ENCODE measurements around the gene ACVRL1.

ACVRL1 gene

DNA sequence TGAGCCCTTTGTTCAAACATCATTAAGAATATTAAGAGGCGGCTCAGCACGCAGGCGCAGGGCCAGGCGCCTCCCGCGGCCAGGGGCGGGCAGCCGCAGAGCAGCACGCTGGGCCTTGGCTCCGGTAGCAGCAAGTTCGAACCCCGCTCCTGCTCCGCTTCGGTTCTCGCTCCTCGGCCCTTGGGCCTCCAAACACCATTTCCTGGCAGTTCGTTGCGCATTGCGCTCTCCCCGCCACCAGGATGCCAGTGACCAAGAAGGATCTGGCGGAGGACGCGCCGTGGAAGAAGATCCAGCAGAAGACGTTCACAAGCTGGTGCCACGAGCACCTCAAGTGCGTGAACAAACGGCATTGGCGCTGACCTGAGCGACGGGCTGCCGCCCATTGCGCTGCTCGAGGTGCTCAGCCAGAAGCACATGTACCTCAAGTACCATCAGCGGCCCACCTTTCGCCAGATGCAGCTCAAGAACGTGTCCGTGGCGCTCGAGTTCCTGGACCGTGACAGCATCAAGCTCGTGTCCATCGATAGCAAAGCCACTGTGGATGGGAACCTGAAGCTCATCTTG is 6.9 kb upstream of the ACVRL1 start:
- no peak for DNase-seq

- DNase-seq: no peak
Observed at GRCh38 chr12:51901121-51901817, 6.0 kb upstream of the ACVRL1 start.

DNA sequence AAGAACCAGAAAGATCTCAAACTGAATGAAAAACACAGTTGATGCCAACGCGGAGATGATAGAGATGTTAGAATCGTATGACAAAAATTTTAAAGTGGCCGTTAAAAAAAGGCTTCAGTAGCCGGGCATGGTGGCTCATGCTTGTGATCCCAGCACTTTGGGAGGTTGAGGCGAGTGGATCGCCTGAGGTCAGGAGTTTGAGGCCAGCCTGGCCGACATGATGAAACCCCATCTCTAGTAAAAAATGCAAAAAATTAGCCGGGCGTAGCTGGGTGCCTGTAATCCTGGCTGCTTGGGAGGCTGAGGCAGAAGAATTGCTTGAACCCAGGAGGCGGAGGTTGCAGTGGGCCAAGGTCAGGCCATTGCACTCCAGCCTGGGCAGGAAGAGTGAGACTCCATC is 5.4 kb upstream of the ACVRL1 start:
- no peak for DNase-seq

- DNase-seq: no peak
Observed at GRCh38 chr12:51904951-51905470, 2.3 kb upstream of the ACVRL1 start.

GRCh38 chr12:51905471-51906429 is 1.6 kb upstream of the ACVRL1 start:
- no peak for DNase-seq

DNA sequence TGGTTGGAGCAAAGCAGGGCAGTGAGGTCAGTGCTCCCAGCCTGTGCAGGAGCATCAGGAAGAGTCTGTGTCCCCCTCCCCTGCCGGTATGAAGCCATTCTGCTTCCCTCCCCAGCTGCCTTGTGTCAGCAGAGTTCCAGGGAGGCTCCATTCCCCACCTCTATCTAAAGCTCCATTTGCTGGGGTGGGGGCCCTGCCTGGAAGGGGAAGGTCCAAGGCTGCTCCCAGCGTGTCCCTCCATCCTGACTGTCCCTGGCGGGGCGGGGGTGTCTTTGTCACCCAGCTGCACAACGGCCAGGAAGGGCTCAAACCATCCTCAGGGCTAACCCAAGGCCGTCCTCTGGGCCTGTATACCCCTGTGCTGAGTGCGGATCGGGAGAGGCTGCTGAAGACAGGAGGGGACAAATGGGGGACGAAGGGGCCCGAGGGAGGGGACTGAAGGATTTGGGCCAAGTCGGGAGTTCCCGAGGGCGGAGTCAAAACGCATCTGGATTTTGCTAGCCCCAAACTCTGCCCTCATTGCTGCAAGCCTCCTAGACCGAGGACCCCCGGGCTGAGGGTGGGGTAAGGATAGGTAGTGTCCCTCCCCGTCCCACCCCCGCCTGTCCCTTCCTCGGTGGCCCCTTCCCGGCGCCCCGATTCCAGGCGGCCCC is 748 bp upstream of the ACVRL1 start:
- DNase-seq: no peak

GRCh38 chr12:51907856-51908425 is 637 bp downstream of the ACVRL1 start:
- DNase-seq: no peak

DNA sequence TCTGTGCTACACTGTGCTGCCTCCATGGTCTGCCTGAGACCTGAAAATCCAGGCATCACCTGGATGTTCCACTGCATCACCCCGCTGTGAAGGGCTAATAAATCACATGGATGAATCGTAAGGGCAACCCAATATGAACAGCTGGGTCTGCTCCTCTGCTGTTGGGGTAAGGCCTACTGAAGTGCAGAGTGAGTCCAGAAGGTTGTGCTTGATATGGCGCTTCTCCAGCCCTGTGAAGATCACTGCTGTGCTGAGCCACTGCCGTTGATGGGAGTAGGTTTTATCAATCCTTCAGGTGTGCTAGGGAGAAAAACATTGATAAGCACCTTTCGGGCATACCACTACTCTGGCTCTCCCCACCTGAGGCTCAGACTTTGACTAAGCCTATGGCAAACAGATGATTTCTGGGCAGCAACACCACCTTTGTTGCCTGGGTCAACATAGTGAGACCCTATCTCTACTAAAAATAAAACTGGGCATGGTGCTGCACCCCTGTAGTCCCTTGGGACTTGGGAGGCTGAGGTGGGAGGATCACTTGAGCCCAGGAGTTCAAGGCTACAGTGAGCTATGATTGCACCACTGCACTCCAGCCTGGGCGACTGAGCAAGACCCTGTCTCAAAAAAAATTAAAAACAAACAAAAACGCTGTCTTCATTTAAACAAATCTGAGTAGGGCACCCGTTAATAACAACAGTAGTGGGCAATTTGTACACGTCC is 1.7 kb downstream of the ACVRL1 start:
- DNase-seq: no peak

DNA sequence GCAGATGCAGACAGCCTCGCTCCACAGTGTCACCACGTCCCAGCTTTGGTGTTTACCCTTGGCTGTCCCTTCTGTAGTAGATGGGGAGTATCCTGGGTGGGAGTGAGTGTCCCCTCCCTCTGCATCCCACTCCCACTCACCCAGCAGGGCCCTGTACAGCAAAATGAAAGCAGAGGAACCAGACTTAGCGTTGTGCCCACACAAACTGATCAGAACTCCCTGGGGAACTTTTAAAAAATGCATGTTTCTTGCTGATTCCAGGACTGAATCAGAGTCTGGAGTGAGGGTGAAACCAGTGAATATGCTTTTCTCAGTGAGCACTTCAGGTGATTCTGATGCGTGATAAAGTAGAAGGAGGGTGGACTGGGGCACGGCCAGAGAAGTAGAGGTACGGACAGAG is 2.9 kb downstream of the ACVRL1 start:
- no peak for DNase-seq

DNA sequence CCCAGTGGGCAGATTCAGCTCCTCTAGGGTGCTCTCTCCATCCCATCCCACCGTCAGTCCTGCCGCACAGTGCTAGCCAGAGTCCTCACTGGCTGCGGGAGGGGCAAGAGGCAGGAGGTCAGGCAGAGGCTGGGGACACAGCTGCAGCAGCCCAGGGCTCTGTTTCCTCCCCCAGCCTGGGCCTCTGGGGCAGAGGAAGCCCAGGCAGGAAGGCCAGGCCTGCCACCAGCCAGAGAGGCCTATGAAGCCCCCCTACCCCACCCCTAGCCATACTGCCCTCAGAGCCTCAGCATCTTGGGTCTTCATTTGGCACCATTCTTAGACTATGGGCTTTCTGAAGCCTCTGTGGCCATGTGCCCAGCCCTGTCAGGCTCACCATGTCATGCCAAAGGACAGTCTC is 3.4 kb downstream of the ACVRL1 start:
- DNase-seq: no peak

- DNase-seq: no peak
Observed at GRCh38 chr12:51911307-51911706, 4.0 kb downstream of the ACVRL1 start.

DNA sequence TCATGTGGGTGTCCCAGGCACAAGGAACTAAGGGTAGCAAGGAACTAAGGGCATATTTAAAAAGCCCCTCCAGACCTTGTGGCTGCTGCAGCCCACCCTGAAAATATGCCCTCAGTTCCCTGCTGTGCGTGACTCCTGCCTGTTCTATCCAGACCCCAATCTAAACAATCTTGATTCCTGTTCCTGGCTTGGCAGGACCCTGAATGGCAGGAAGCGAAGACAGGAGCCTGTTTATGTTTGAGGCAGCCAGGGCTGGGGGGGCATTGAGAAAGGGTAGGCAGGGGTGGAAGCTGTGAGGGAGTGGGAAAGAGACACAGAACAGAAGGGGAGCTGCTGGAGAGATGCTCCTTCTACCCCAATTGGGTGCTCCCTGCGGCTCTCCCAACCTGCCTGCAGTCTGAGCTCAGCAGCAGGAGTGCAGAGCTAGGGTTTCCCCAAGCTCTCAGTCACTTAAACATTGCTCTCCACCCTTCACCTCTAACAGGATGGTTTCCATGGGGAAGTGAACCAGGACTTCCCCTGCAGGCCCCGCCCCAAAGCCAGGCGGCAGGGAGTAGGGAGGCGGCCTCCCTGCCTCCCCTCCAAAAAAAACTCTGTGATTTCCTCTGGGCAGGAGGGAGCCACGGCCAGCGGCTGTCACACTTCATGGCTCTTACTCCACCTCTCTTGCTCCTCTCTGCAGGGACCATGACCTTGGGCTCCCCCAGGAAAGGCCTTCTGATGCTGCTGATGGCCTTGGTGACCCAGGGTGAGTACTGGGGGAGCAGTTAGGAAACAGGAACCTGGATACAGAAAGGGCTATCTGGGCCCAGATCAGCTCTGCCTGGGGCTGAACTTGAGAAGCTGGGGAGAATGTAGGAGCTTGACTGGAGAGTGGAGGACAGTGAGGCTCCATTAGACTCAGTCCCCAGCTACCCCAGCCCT is 4.7 kb downstream of the ACVRL1 start:
- no peak for DNase-seq

DNA sequence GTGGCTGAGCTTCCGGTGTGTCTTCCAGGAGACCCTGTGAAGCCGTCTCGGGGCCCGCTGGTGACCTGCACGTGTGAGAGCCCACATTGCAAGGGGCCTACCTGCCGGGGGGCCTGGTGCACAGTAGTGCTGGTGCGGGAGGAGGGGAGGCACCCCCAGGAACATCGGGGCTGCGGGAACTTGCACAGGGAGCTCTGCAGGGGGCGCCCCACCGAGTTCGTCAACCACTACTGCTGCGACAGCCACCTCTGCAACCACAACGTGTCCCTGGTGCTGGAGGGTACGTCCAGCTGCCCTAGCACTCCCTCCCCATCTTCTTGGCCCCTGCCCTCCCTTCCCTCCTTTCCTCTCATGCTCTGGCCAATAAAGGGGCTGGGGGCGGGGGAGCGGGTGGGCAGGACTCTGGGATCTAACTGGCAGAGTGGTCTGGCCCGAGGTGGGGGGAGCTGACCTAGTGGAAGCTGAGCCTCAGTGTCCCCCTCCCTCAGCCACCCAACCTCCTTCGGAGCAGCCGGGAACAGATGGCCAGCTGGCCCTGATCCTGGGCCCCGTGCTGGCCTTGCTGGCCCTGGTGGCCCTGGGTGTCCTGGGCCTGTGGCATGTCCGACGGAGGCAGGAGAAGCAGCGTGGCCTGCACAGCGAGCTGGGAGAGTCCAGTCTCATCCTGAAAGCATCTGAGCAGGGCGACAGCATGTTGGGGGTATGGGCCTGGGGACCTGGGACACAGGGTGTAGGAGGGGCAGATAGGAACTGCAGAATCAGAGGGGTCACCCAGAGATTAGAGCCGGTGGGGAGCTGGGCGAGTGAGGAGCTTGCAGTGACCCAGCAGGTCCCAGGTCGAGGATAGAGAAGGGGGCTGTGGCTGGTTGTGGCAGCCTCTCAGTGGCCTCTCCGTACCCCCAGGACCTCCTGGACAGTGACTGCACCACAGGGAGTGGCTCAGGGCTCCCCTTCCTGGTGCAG is 6.0 kb downstream of the ACVRL1 start:
- DNase-seq: no peak

DNA sequence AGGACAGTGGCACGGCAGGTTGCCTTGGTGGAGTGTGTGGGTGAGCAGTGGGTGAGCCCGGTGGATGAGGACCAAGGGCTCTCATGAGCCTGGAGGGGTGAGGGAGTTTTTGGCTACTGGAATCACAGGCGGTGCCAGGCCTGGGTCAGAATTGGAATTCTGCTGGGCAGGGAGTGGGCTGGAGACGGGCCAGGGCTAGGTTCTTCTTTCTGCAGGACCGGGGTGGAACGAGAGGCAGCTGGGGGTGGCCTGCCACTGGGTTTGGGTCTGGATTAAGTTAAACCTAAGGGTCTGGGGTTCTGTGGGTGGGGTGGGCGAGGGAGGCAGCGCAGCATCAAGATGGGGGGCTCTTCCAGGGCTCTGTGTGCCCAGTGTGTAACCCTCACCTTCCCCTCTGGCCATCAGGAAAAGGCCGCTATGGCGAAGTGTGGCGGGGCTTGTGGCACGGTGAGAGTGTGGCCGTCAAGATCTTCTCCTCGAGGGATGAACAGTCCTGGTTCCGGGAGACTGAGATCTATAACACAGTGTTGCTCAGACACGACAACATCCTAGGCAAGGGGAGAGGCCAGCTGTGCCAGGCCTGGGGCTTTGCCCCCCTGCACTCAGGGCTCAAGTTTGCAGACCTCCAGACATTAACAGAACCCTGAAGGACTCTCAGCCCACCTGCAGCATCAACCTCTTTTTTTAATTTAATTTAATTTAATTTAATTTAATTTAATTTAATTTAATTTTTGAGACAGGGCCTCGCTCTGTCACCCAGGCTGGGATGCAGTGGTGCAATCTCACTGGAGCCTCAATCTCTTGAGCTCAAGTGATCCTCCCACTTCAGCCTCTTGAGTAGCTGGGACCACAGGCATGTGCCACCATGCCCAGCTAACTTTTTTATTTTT is 7.0 kb downstream of the ACVRL1 start:
- no peak for DNase-seq

GRCh38 chr12:51915003-51915625 is 7.8 kb downstream of the ACVRL1 start:
- DNase-seq: no peak

DNA sequence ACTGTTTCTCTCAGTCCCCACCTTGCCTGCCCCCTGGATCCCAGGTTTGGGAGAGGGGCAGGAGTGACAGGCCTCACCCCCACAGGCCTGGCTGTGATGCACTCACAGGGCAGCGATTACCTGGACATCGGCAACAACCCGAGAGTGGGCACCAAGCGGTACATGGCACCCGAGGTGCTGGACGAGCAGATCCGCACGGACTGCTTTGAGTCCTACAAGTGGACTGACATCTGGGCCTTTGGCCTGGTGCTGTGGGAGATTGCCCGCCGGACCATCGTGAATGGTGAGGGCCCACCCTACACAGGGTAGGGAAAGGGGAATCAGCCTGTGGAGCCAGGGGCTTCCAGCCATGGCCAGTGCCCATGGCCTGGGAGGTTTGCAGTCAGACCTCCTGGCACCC is 8.6 kb downstream of the ACVRL1 start:
- DNase-seq: no peak

GRCh38 chr12:51917041-51917590 is 9.8 kb downstream of the ACVRL1 start:
- no peak for DNase-seq

All from NCI-H510A treated with DMSO at 0.1 percent for 48 hours (cell line).